HEK293T (cell line): ENCODE data around the gene ZSWIM7.

Source experiments
- BHLHE40 ChIP-seq: fragments of 450-650 bp; IDR thresholded peaks from 2 replicates; pipeline ENCODE4 v1.6.1; 2016; ENCODE audit warnings: mild to moderate bottlenecking, moderate library complexity, borderline replicate concordance
- FOXA1 ChIP-seq: fragments of 450-650 bp; IDR thresholded peaks from 2 replicates; pipeline ENCODE4 v1.6.1; 2016; ENCODE audit warnings: mild to moderate bottlenecking
- FOXK2 ChIP-seq: fragments of 450-650 bp; IDR thresholded peaks from 2 replicates; pipeline ENCODE4 v1.6.1; 2016; ENCODE audit warnings: mild to moderate bottlenecking
- FOXM1 ChIP-seq: fragments of 450-650 bp; IDR thresholded peaks from 2 replicates; pipeline ENCODE4 v1.6.1; 2017; ENCODE audit warnings: mild to moderate bottlenecking, borderline replicate concordance
- SP1 ChIP-seq: fragments of 450-650 bp; IDR thresholded peaks from 2 replicates; pipeline ENCODE4 v1.6.1; 2017

GRCh38 chr17:15952048-15952532, 47.4 kb downstream of the ZSWIM7 start:
- TF ChIP-seq SP1 (no peak), FOXK2 (no peak), FOXM1 (no peak), FOXA1 (no peak), BHLHE40 (no peak)
